ENCODE results near the gene EVPL.

Gene EVPL

GRCh38 chr17:76014925-76015261, 12.2 kb downstream of the EVPL start:
- DNase-seq = no peak

DNA sequence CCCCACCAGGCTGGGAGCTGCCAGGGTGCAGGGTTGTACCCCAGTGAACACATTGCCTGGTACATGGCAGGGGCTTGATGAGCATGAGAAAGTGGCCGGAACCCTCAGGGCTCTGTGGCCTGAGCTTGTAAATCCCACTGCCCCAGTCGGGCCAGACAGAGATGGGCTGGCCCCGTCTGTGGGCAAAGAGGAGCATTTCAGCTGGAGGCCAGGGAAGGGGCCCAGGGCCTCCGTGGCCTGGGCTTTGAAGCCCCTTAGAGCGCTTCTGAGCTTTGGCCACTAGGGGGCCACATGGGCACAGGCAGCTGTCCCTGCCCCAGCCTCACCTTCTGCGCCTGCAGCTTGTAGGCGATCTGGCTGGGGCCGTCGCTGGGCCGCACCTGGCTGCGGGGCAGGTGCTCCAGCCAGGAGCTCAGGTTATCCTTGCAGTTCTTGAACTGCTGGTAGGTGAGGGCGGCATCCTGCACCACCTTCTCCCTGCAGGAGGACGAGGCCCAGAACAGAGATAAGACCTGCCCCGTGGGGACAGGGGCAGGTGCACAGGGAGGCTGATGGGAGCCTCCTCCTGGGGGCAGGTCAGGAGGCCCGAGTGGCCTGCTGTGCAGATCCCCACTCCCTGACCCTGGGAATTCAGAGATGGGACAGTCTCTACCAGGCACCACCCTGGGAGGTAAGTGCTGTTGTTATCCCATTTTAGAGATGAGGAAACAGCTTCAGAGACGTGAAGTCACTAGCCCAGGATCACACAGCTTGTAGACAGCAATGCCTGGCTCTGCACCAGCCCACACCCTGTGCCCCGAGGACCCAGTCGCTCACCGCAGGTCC, 12.8 kb downstream of the EVPL start:
- DNase-seq = peak; percentile 79

- DNase-seq = no peak
These were observed 13.7 kb downstream of the EVPL start for GRCh38 chr17:76013377-76013932.

GRCh38 chr17:76011951-76012350, 15.2 kb downstream of the EVPL start:
- no peak for DNase-seq

GRCh38 chr17:76009969-76010661, 17.0 kb downstream of the EVPL start:
- no peak for DNase-seq

- DNase-seq = no peak
These were observed 17.7 kb downstream of the EVPL start for GRCh38 chr17:76009447-76009846.

DNA sequence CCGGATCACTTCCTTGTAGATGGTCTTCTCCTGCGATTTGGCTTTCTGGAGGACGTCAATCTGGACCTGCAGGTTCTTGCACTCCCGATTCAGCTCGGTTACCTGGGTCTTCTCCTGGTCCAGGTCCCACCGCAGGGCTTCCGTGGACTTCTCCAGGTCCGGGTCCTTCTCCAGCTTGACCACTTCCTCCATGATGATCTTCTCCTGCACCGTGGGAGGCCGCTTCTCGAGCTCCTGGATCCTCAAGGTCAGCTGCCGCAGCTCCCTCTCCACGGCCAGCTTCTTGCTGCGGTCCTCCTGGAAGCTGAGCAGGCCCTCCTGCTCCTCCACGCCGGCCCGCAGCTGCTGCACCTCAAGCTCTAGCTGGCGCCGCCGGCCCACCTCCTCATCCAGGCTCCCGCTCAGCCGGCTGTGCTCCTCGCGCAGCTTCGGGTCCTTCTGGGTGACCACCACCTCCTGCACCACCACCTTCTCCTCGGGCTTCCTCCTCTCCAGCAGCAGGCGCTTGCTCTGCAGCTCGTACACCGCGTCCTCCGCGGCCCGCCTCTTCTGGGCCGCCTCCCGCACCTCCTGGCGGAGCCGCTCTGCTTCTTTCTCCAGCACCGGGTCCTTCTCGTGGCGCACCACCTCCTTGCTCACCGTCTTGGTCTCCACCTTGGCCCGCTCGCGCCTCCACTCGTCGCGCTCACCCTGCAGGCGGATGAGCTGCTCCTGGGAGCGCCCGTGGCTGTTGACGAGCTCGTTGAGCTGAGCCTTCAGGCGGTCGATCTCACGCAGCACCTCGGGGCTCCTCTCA, 18.3 kb downstream of the EVPL start:
- no peak for DNase-seq

- no peak for DNase-seq
These were observed 18.9 kb downstream of the EVPL start for GRCh38 chr17:76008208-76008607.

DNA sequence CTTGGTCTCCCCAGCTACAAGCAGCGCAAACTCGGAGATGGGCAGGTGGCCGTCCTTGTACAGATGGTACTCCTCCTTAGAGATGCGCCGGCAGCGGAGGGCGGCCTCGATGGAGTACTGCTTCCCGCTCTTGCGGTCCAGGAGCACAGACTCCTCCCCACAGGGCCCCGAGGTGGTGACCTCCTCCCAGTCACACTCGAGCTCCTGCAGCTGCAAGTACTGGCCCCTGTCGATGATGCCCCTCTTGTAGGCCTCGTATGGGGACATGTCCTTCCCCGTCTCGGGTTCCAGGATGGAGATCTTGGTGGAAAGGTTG, 19.3 kb downstream of the EVPL start:
- no peak for DNase-seq

DNA sequence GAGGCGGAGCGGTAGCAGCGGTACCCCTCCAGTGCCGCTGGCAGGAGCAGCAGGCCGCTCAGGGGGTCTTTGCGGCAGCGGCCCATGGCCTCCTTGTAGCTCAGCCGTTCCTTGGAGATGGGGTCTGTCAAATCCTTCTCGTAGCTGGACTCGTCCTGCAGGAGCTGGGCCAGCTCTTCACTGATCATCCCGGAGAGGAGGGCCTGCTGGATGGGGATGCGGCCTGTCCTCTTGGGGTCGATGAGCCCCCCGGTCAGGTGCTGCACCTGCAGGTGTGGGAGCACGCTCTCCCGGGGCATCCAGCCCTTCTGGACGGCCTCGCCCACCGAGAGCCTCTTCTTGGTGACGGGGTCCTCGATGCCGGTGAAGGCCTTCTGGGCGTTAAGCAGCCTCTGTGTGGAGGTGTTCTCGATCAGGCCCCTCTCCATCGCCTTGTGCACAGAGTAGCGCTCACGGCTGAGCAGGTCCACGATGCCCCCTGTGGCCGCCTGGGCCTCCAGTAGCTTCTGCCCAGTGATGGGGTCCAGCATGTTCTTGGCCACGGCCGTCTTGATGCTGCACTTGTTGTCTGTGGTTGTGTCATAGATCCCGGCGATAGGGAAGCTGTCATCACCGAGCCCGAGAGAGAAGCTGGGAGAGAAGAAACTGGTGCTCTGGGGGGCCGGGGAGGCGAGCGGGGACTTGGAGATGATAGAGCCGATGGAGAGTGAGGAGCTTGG, 19.8 kb downstream of the EVPL start:
- no peak for DNase-seq

GRCh38 chr17:76005263-76006149, 21.6 kb downstream of the EVPL start:
- peak; percentile 65 for DNase-seq

DNA sequence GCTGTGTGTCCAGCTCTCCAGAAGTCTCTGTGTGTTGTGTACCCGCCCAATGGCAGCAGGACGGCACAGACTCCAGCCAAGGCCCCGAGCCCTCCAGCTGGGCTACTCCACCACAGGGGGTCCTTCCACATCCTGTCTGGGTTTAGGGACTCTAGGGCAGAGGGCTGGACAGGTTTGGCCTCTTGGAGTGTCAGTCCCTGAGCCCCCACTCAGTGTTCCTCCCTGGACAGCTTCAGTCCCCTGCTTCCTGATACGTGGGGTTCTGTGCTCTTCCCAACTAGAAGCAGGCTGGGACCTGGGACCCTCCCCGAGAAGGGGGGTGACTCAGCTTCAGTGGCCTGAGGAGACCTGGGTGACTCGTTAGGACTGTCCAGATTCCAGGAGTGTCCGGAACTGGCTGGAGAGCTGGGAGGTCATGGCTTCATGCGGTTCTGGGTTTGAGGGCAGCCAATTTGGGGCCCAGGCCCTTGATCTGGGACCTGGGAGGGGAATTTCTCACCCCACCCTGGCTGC, 22.3 kb downstream of the EVPL start:
- DNase-seq = no peak

GRCh38 chr17:76003915-76004314, 23.2 kb downstream of the EVPL start:
- no peak for DNase-seq

GRCh38 chr17:76002100-76002499, 25.0 kb downstream of the EVPL start:
- DNase-seq = no peak

DNA sequence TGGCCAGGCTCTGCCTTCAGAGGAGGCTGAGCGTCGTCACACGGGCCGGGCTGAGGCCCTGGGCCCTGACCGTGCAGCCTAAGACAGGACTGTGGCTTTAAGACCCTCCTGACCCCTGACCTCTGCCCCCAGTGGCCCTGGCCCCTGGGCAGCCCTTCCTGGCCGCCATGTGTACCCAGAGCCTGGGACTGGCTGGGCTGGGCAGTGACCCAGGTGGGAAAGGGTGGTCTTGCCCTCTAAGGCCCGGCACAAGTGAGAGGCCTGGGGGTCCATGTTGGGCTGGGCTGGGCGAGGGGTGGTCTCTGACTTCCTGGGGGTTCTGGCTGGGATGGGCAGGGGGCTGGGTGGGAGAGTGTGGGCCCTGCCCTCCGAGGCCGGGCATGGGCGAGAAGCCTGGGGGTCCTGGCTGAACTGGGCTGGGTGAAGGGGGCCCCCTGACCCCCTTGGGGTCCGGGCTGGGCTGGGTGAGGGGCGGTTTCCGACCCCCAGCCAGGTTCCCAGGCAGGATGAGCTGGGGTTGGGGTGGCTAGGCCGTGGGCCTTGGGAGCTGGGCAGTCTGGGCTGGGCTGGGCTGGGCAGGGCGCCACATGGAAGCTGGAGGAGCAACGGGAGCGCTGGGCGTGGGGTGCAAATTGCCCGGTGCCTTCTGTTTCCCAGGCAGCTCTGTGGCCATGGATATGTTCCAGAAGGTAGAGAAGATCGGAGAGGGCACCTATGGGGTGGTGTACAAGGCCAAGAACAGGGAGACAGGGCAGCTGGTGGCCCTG, 26.2 kb downstream of the EVPL start, which contains the start of gene CDK3:
Gene CDK3 (plus strand): TSS at position 101 of the 767 bp plus-strand sequence. CDS start 571 bp downstream, at position 672.
- DNase-seq = no peak

DNA sequence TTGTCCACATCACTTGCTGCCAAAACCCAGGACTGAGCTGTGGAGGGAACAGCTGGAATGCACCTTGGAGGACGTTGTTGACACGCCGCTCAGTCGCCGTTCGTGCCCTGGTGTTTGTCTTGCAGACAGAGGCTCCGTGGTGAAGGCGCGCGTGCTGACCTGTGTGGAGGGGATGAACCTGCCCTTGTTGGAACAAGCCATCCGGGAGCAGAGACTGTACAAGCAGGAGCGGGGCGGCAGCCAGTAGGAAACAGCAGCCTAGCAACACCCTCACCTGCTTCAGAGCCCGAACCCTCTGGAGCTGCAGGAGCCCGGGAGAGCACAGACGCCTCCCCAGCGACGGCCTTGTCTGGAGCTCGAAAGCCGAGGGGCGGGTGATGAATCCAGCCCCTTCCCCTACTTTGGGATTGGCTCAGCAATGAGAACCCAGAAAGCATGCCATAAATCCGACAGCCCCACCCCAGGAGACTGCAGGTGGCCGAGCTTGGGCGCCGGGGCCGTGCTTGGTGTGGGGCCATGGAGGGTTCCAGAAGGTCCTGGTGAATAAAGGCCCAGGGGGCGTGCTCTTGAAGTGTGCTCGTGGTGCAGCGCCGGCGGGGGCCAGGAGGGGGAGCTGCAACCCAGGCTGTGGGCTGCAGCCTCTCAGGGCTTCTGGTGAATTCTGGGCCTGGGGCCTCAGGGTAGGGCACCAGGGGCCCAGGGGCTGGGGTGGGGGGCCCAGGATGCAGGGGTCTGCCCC, 26.9 kb downstream of the EVPL start:
- DNase-seq = peak; percentile 45

- no peak for DNase-seq
These were observed 28.7 kb downstream of the EVPL start for GRCh38 chr17:75998327-75998795.

DNA sequence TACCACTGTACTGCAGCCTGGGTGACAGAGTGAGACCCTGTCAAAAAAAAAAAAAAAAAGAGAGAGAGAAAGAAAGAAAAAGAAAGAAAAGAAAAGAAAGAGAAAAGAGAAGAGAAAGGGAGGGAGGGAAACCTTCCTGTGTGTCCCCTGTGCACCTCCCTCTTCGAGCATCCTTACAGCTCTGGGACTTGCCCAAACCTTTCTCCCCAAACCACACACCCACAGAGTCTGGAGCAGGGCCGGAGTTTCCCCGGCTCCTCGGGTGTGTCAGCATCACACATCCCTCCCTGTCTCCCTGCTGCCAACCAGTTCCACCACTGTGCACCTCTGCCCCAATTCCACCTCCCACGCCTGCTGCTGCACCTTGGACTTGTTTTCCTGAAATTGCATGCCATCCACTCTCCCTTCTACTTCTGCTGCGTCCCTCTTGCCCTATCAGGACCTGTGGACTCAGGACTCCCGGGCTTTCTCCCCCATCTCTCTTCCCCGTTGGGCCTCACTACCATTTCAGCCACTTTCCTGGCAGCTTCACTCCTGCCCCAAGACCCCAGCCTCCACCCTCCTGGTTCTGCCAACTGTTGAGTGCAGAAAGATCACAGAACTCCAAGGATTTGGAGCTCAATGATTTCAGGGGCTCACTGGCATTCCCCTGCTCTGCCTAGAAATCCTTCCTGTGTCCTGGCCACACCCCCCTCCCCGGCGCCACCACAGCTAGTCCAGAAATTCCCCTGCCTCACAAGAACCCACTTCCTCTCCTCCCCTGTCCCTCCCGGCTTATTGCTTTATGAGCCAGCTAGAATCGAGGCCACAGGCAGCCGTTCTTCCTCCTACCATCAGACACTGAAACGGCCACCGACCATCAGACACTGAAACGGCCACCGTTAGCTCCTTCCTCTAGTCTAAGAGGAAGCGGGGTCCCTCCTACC, 30.2 kb downstream of the EVPL start:
- DNase-seq = peak; percentile 51
